Upper lobe of left lung (tissue), 4 donors: ENCODE data around the gene TTC5.

ENCODE experiments used
- EP300 ChIP-seq, 4 donors: sonication (generic); formaldehyde crosslinking; IDR thresholded peaks; one replicate each; pipeline ENCODE4 v1.5.1; 2017; ENCODE audit warnings: antibody characterized with exemption in 4 of 4, control low read depth in 2 of 4
- POLR2A ChIP-seq, 4 donors: fragments of 450-650 bp; IDR thresholded peaks; one replicate each; pipeline ENCODE4 v1.5.1; 2016 to 2017; ENCODE audit warnings: antibody characterized with exemption in 4 of 4, mild to moderate bottlenecking in 2 of 4
- POLR2AphosphoS5 ChIP-seq, 2 donors: sonication (generic); formaldehyde crosslinking; IDR thresholded peaks; one replicate each; pipeline ENCODE4 v1.5.1; 2017; ENCODE audit warnings: antibody characterized with exemption in 2 of 2
- TF ChIP-seq, protein P1 (sequence below), 6 experiments: fragments of 450-650 bp in 4 of 6; fragments of 200-600 bp in 2 of 6; sonication (generic) in 2 of 6; IDR thresholded peaks; one replicate each; pipeline ENCODE4 v1.5.1; 2016 to 2019; ENCODE audit warnings: antibody characterized with exemption in 6 of 6

- TF ChIP-seq, protein P1, sequence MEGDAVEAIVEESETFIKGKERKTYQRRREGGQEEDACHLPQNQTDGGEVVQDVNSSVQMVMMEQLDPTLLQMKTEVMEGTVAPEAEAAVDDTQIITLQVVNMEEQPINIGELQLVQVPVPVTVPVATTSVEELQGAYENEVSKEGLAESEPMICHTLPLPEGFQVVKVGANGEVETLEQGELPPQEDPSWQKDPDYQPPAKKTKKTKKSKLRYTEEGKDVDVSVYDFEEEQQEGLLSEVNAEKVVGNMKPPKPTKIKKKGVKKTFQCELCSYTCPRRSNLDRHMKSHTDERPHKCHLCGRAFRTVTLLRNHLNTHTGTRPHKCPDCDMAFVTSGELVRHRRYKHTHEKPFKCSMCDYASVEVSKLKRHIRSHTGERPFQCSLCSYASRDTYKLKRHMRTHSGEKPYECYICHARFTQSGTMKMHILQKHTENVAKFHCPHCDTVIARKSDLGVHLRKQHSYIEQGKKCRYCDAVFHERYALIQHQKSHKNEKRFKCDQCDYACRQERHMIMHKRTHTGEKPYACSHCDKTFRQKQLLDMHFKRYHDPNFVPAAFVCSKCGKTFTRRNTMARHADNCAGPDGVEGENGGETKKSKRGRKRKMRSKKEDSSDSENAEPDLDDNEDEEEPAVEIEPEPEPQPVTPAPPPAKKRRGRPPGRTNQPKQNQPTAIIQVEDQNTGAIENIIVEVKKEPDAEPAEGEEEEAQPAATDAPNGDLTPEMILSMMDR (IDR thresholded peaks at IDR 0.05) = no peak
- TF ChIP-seq POLR2AphosphoS5 (IDR thresholded peaks at IDR 0.05) (no peak), POLR2A (IDR thresholded peaks at IDR 0.05) (no peak), EP300 (IDR thresholded peaks at IDR 0.05) (no peak)
Measured at GRCh38 chr14:20350282-20350681, 44.5 kb upstream of the TTC5 start.
